GM13977 (cell line): ENCODE measurements around the gene CA5A.

Source experiments
- DNase-seq: peaks from one replicate; pipeline ENCODE4 v3.0.0; 2012; ENCODE audit warnings: low spot score
- in situ Hi-C: fragments of 300-500 bp; cut with MboI; formaldehyde crosslinking; loops from one replicate; pipeline ENCODE4 v1.12.0; 2022; ENCODE audit warnings: low sequenced_read_pairs, low pct_unique_long_range_greater_than_20kb, mixed read lengths, inconsistent platforms; ENCODE audit not compliant: unreplicated experiment
- TF ChIP-seq, protein P1 (sequence below): IDR thresholded peaks from 2 replicates; pipeline ENCODE4 v1.5.1; 2012; ENCODE audit warnings: mild to moderate bottlenecking, control low read depth; ENCODE audit not compliant: insufficient read depth; ENCODE audit errors: extremely low read depth, missing control alignments

The CA5A gene

DNA sequence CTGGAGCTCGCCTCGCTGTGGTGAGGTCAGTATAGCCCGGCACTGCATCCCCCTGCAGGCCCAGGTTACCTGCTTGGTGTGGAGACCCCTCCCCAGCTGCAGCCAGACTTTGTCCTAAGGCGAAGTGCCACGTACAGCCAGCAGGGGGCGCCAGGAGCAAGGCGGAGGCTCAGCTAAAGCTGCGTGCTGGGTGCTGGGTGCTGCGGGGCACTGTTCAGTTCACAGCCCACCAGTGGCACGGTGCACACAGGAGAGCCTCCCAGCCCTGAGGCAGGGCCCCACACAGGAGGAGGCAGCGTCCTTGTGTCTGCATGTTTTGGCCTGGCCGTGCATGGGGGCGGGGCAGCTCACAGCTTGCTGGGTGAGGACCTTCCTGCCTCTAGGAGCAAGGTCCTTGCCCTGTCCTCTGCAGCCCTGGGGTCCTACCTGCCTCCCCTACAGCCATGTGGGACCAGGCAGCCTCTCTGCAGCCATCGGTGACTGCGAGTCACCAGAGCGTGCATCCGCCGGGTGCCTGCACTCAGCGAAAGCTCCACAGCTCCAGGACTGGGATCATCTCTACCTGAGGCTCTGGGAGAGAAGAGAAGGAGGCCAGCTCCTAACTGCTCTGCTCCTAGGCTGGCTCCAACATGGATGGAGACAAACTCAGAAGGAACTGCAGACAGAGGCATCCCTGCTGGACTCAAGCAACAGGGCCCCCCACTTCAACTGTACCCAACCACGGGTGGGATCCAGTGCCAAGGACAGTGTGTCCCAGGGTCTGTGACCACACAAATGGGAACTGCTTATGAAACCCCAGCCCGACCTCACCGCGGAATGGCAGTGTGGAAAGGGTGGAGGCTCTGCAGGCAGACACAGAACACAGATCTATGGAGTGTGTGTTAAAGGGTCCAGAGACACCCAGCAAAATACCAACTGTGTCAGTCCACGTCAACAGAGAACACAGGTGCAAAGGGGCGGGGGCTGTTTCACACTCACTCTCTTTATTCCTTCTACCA lies 86.0 kb downstream of the CA5A start:
- TF ChIP-seq, protein P1, sequence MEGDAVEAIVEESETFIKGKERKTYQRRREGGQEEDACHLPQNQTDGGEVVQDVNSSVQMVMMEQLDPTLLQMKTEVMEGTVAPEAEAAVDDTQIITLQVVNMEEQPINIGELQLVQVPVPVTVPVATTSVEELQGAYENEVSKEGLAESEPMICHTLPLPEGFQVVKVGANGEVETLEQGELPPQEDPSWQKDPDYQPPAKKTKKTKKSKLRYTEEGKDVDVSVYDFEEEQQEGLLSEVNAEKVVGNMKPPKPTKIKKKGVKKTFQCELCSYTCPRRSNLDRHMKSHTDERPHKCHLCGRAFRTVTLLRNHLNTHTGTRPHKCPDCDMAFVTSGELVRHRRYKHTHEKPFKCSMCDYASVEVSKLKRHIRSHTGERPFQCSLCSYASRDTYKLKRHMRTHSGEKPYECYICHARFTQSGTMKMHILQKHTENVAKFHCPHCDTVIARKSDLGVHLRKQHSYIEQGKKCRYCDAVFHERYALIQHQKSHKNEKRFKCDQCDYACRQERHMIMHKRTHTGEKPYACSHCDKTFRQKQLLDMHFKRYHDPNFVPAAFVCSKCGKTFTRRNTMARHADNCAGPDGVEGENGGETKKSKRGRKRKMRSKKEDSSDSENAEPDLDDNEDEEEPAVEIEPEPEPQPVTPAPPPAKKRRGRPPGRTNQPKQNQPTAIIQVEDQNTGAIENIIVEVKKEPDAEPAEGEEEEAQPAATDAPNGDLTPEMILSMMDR: peak; percentile 96
- DNase-seq: peak; percentile 91
- in situ Hi-C loops: no loop called here

DNA sequence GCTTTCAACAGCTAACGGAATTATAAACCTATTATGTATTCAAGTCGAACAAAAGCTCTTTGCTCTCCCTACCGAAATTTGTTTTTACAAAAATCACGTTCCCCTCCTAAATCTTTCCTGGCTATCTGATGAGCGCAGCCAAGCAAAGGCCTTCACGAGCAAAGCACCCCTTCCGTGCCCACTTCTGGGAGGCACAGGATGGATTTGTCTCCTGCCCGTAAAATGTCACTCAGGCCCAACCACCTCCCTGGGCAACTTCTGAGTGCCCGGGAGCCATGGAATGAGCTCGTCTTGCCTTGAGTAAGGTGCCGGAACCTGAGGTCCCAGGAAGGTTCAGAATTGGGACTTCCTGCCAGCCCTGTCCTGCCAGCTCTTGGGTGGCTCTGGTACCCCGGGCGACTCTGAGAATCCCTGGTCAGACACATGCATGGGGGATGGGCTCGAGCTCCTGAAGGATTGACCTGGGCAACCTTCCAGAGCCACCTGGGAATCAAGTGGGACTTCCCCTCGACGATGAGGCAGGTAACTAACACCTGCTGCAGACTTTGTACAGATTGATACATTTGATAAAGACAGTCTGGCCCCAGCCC lies 86.8 kb downstream of the CA5A start:
- in situ Hi-C loops: loop anchor here (10.0 kb wide), 1 partner anchor 65 kb away; no protein-coding TSS in a partner anchor
- DNase-seq: no peak
- TF ChIP-seq, protein P1: no peak

DNA sequence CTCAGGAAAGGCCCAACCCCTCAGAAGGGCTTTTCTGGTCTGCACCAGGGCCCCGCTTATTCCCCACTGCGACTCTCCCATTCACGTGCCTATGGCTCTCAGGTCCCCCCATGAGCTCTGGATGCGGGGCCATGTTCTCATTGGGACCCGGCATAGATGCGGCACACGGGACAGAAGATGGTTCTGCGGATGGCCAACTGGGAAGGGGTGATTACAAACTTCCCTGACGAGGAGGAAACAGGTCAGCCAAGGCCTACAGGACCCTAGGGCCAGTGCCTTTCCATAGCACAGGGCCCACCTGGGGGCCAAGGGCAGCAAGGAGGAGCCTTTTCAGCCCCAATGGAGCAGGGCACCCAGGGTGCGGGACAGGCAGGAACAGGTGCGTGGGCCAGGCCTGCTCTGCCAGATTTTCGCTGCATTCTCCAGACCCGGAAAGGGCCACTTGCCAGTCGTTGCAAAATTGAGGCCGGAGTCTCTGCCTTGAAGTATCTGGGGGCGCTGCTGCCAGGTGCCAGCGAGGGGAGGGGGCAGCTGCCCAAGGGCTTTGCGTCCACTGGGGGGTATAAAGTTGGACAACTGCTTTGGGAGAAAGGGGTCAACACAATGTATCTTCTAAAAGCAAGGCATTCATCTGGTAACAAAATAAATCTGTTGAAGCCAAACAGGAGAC lies 87.5 kb downstream of the CA5A start:
- TF ChIP-seq, protein P1: no peak
- in situ Hi-C loops: loop anchor here (10.0 kb wide), 1 partner anchor 64 kb away; no protein-coding TSS in a partner anchor
- no peak for DNase-seq

DNA sequence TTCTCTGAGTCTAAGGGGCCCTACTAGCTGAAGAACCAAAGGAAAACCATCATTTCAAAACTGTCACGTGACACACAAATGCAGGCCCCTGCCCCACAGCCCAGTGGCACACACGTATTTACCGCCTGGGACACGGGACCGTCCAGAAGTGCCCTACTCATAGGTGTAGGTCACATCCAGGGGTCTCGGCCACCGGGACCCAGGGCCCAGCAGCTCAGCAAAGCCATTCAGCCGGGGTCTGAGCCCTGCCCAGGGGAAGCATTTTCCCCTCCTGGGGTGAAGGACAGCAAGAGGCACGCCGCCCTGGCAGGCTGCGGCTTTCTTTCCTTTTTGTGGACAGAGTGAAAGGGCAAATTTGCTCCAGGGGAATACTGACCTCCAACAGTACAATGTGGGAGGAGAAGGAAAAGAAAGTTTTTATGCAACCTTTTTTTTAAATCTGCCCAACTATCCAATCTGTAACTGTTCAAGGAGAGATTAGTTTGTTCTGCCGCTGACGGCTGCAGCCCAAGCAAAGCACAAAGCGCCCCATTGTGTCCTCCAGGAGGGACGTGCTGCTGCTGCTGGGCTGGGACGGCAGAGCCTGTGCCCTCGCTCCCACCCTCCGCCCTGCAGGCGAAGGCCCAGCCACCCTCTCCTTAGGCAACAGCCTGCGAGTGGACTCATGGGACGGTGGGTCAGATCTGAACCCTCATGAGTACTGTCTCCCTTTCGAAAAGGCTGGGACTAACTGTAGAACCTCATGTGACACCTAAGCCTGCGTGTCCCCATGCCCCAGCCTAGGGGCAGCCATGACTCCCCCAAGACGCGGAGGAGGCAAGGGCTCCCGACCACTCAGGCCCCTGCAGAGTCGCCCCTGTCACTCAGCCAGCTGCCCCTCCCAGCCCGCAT lies 88.3 kb downstream of the CA5A start:
- no peak for DNase-seq
- TF ChIP-seq, protein P1: no peak
- in situ Hi-C loops: loop anchor here (10.0 kb wide), 1 partner anchor 63 kb away; no protein-coding TSS in a partner anchor

DNA sequence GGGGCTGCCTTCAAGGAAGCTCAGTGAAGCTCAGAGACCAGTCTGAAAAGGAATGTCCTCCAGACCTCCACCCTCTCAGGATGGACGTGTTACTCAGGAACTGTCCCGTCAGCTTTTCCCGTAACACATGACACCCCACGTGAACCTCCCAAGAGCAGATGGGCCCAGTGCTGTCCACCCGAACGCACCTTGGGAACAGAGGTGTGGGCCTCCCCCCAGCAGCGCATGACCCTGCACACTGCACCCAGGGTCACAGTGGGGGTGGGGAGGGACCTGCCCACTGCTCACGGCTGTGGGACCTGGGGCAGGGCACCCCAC lies 88.9 kb downstream of the CA5A start:
- in situ Hi-C loops: loop anchor here (10.0 kb wide), 1 partner anchor 63 kb away; no protein-coding TSS in a partner anchor
- DNase-seq: no peak
- TF ChIP-seq, protein P1: no peak
